Thyroid gland (tissue), 4 donors: Measurements from ENCODE around the gene AFF3. TPM values are rescaled to one million over a fixed set of nuclear protein-coding genes. Genes with fewer than 3 reads are reported as not detected.

Experiments
- DNase-seq, 2 donors: peaks; one replicate each; pipeline ENCODE4 v3.0.0-alpha.2; 2019
- H3K27ac ChIP-seq, 3 donors: fragments of 200-600 bp; sonication (generic); 1 replicate in 2 of 3; 2 replicates in 1 of 3; pipeline ENCODE4 v1.5.1; 2016 to 2019; ENCODE audit warnings: mild to moderate bottlenecking in 1 of 3, moderate library complexity in 1 of 3
- H3K27me3 ChIP-seq: fragments of 200-600 bp; sonication (generic); one replicate; pipeline ENCODE4 v1.5.1; 2019
- H3K36me3 ChIP-seq, 2 donors: fragments of 200-600 bp; sonication (generic); one replicate each; pipeline ENCODE4 v1.5.1; 2016 to 2019
- H3K4me1 ChIP-seq, 2 donors: fragments of 200-600 bp; sonication (generic); one replicate each; pipeline ENCODE4 v1.5.1; 2017 to 2019
- H3K4me3 ChIP-seq, 3 donors: fragments of 200-600 bp; sonication (generic); replicated peaks in 1 of 3; 1 replicate in 2 of 3; 2 replicates in 1 of 3; pipeline ENCODE4 v1.5.1; 2016; ENCODE audit warnings: mild to moderate bottlenecking in 1 of 3
- H3K9me3 ChIP-seq: fragments of 200-600 bp; sonication (generic); one replicate; pipeline ENCODE4 v1.5.1; 2017
- POLR2A ChIP-seq, 2 donors: fragments of 450-650 bp; IDR thresholded peaks; one replicate each; pipeline ENCODE4 v1.6.1; 2017; ENCODE audit warnings: antibody characterized with exemption in 2 of 2, mild to moderate bottlenecking in 2 of 2, moderate library complexity in 1 of 2
- WGBS, 2 donors: methylation state at CpG; one replicate each; pipeline ENCODE4 v1.1.5; 2017; 5-methylcytosine and 5-hydroxymethylcytosine counted together
- intact Hi-C: fragments of 100-400 bp; cut with DNase I; formaldehyde crosslinking; loops from one replicate; pipeline ENCODE4 v1.15.1; 2023
- total RNA-seq, 4 donors: library from RNA; depleted of rRNA; stranded (reverse); fragments of >200 nt; gene quantifications; one replicate each; pipeline ENCODE4 v1.2.3, GENCODE V29; 2016
- TF ChIP-seq, protein P1 (sequence below), 6 experiments: fragments of 200-600 bp in 3 of 6; fragments of 450-650 bp in 3 of 6; sonication (generic) in 3 of 6; IDR thresholded peaks; one replicate each; pipeline ENCODE4 v1.5.1; 2016 to 2019; ENCODE audit warnings: antibody characterized with exemption in 6 of 6, mild to moderate bottlenecking in 2 of 6, inconsistent platforms in 1 of 6, moderate library complexity in 1 of 6

AFF3 gene
- total RNA-seq, 4 donors from 2014 or later: 0.54 to 2.6 (median 1.1) TPM

DNA sequence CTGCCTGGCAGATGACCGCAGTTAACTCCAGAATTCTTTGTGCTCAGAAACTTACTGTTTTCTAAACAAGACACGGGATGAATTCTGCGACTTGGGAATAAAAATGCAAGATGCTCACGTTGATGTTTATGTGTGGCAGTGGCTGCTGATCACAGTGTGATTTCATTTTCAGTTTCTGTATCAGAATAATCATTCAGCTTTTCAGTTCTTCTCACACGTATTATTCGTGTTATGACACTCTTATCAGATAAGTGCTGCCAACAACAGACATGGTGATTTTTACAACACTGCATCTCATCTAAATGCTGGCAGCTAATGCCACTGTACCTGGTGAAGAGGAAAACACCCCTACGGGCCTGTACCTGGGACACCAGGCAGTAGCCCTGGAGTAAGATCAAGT is 379.7 kb downstream of the AFF3 start:
- Histone ChIP-seq H3K27ac (no peak overlapping the region), H3K4me3 (no peak overlapping the region), H3K36me3 (no peaks in the 10 kb centered on the region), H3K4me1 (no peaks in the 10 kb centered on the region), H3K27me3 (no peaks in the 10 kb centered on the region), H3K9me3 (no peaks in the 10 kb centered on the region)
- intact Hi-C loops: no loop called here
- no peak for DNase-seq
- WGBS, 2 donors: 86 to 92% methylated on average over 7 of the region's 7 CpGs
- TF ChIP-seq POLR2A (IDR thresholded peaks at IDR 0.05): no peak
- TF ChIP-seq, protein P1, sequence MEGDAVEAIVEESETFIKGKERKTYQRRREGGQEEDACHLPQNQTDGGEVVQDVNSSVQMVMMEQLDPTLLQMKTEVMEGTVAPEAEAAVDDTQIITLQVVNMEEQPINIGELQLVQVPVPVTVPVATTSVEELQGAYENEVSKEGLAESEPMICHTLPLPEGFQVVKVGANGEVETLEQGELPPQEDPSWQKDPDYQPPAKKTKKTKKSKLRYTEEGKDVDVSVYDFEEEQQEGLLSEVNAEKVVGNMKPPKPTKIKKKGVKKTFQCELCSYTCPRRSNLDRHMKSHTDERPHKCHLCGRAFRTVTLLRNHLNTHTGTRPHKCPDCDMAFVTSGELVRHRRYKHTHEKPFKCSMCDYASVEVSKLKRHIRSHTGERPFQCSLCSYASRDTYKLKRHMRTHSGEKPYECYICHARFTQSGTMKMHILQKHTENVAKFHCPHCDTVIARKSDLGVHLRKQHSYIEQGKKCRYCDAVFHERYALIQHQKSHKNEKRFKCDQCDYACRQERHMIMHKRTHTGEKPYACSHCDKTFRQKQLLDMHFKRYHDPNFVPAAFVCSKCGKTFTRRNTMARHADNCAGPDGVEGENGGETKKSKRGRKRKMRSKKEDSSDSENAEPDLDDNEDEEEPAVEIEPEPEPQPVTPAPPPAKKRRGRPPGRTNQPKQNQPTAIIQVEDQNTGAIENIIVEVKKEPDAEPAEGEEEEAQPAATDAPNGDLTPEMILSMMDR (IDR thresholded peaks at IDR 0.05): no peak

DNA sequence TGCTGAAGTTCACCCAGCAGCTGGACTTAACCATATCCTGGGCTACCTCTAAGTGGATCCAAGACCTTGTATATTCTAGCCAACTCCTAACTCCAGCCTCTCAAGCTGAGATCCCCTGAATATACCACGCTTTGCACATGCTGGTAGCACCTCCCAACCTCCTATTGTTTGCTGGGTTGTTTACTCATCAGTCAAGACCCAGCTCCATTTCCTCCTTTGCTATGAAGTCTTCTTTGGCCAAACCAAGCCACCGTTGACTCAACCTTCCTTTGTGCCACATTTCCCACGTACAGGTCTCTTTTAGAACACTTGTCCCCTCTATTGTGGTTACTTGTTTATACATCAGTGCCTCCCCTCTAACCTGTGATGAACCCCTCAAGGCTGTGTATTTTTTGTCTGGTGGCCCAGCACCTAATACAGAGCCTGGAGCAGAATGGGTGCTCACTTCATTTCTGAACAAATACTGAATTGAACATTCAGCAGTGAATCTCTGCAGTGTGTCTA is 384.7 kb downstream of the AFF3 start:
- intact Hi-C loops: no loop called here
- H3K36me3 ChIP-seq: no peaks in the 10 kb centered on the region
- WGBS, 2 donors: 83 to 84% methylated on average over 3 of the region's 3 CpGs

DNA sequence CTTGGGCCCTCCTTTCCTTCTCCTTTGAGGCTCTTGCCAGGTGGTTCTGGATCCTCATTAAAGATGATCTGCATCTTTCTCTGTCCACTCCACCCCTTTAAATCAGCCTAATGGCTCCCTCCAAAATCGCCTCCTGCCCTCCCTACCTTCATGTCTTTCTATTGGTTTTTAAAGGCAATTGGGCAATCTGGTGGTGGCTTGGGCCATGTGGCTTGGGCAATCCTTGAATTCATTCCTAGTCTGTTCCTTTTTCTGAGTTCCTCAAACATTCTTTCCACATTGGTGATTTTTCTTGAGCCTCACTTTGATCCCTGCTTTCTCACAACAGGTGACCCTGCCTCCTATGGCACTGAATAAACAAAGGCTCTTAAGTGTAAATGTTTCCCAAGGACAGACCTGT is 386.3 kb downstream of the AFF3 start:
- H3K9me3 ChIP-seq: no peaks in the 10 kb centered on the region
- no peak overlapping the region for H3K27ac ChIP-seq
- H3K4me1 ChIP-seq: no peaks in the 10 kb centered on the region
- TF ChIP-seq, protein P1 (IDR thresholded peaks at IDR 0.05): no peak
- no peak for TF ChIP-seq POLR2A (IDR thresholded peaks at IDR 0.05)
- WGBS, 2 donors: 71 to 86% methylated on average over 1 of the region's 1 CpG
- no peak for DNase-seq
- no peaks in the 10 kb centered on the region for H3K36me3 ChIP-seq
- no peak overlapping the region for H3K4me3 ChIP-seq
- H3K27me3 ChIP-seq: no peaks in the 10 kb centered on the region
- intact Hi-C loops: no loop called here

More for the DNA sequence above, 384.7 kb downstream of the AFF3 start:
- H3K4me3 ChIP-seq: no peak overlapping the region
- H3K9me3 ChIP-seq: no peaks in the 10 kb centered on the region
- H3K27me3 ChIP-seq: no peaks in the 10 kb centered on the region
- no peak overlapping the region for H3K27ac ChIP-seq
- DNase-seq: no peak
- H3K4me1 ChIP-seq: no peaks in the 10 kb centered on the region
- TF ChIP-seq, protein P1 (IDR thresholded peaks at IDR 0.05): no peak
- TF ChIP-seq POLR2A (IDR thresholded peaks at IDR 0.05): no peak

DNA sequence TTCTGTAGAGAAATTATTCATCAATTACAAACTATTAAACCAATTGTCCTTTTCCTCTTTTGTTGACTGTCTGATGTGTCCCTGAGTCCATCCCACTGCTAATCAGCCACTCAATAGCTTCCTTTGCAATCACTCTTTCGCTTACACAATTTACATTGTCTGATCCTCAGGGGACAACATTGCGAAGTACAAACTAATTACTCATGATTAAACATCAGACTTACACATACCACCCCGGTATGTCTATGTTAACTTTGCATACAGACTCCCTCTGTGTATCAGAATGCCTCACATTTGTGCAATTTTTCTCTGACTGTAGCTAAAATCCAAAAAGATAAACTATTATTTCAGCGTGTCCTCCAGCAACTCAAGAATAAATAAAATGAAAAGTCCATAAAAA is 388.2 kb downstream of the AFF3 start:
- Histone ChIP-seq H3K4me3 (no peak overlapping the region), H3K36me3 (no peaks in the 10 kb centered on the region), H3K27ac (no peak overlapping the region), H3K9me3 (no peaks in the 10 kb centered on the region), H3K4me1 (no peaks in the 10 kb centered on the region), H3K27me3 (no peaks in the 10 kb centered on the region)
- intact Hi-C loops: no loop called here
- DNase-seq: no peak
- 76 to 81% methylated on average over 4 of the region's 4 CpGs for WGBS, 2 donors
- TF ChIP-seq POLR2A (IDR thresholded peaks at IDR 0.05): no peak
- TF ChIP-seq, protein P1 (IDR thresholded peaks at IDR 0.05): no peak

DNA sequence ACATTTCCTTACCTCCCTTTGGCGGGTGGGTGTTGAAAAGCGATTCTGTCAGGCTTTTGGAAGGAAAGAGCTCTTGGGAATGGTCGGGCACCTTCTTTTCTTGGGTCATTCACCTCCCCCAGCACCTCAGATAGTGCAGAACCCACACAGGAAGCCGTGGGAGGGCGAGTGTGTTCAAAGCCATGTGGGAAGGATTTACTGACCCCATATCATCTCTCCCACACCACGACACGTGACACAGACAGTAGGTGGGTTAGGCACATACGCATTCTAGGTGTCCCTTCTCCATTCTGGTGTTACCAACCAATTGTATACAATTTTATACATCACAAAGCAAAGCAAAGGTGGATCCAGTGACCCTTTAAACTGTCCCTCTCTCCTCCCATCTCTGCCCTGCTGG is 388.9 kb downstream of the AFF3 start:
- Histone ChIP-seq H3K4me3 (no peak overlapping the region), H3K9me3 (no peaks in the 10 kb centered on the region), H3K4me1 (no peaks in the 10 kb centered on the region), H3K36me3 (no peaks in the 10 kb centered on the region), H3K27me3 (no peaks in the 10 kb centered on the region), H3K27ac (no peak overlapping the region)
- TF ChIP-seq POLR2A (IDR thresholded peaks at IDR 0.05): no peak
- TF ChIP-seq, protein P1 (IDR thresholded peaks at IDR 0.05): no peak
- intact Hi-C loops: no loop called here
- whole genome bisulfite sequencing, 2 donors: 86% methylated on average over 8 of the region's 8 CpGs
- no peak for DNase-seq
